ENCODE measurements around the gene BRD9. TPM values are rescaled to one million over a fixed set of nuclear protein-coding genes. Genes with fewer than 3 reads are reported as not detected.

BRD9 gene
- total RNA-seq, 2 donors from 2014 or later = 27.6 to 42.9 TPM

Other genes starting within 250 kb of the BRD9 start
- gene TPPP, start 199.4 kb downstream of the BRD9 start, total RNA-seq = 1 to 10 TPM; 3.9 to 6.3 TPM
- gene ZDHHC11B, start 108.1 kb downstream of the BRD9 start, total RNA-seq = 10 to 100 TPM in 1 of 2 donors, 1 to 10 TPM in 1; 1.5 to 15.9 TPM
- gene ZDHHC11, start 41.8 kb downstream of the BRD9 start, total RNA-seq = 10 to 100 TPM in 1 of 2 donors, 1 to 10 TPM in 1; 2.7 to 27.8 TPM
- 1 to 10 TPM; 2.1 to 4.3 TPM for gene TRIP13, start 83 bp upstream of the BRD9 start, total RNA-seq
- gene NKD2, start 116.0 kb upstream of the BRD9 start, total RNA-seq = 1 to 10 TPM; 1.6 TPM
- gene SLC12A7, start 219.3 kb upstream of the BRD9 start, total RNA-seq = 10 to 100 TPM; 70.4 to 88.3 TPM